ENCODE measurements around the gene EXOC3.
A peak's percentile ranks its signal among the peaks of the same experiment; 100 is the strongest.
"Not testable (repeated sequence)": the region's sequence is repeated elsewhere in the genome, so short reads cannot be mapped to it uniquely, and the experiment has no call there.

Gene EXOC3

DNA sequence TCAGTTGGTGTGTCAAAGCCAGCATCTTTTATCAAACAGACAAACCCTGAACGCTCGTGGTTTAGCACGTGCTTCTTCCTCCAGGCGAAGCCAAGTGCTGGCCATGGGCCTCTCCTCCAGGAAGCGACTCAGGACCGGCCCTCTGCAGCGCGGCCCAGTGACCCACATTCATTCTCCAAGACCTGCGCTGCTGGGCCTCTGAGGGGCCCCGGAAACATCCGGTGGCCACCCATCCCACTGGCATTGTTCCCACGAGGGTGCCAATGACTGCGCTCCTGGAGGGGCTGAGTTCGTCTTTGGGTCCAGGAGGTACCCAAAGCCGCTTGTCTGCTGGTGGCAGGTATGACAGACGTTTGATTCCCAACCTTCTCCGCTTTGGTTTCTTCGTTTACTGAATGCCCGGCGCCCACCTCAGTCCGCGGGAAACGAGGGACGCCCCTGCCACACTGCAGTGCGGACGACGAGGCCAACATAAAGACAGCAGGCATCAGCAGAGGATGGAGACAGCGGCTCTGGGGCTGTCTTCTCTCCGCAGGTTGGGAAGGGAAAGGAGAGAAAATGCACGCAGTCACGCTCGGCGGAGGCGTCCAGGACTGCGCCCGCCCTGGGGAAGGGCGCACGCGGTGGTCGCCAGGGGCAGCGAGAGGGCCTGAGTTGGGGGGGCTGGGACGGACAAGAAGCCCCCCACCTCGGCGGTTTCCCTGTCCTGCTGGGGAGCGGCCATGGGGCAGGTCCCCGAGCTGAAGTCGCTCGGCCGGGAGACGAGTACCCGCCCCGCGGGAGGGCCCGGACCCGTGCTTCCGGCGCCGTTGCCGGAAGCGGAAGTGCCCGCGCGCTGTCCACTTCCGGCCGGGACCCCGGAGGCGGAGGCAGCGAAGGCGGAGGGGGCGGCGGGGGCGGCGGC is at the start of gene EXOC3:
Gene EXOC3 (plus strand): TSS at position 842 of the 904 bp plus-strand sequence. CDS start 3,030 bp downstream, outside the sequence.
- DNase-seq (ENCODE audit: low read depth in 2 of 2) = peak; percentile 59 to 71

DNA sequence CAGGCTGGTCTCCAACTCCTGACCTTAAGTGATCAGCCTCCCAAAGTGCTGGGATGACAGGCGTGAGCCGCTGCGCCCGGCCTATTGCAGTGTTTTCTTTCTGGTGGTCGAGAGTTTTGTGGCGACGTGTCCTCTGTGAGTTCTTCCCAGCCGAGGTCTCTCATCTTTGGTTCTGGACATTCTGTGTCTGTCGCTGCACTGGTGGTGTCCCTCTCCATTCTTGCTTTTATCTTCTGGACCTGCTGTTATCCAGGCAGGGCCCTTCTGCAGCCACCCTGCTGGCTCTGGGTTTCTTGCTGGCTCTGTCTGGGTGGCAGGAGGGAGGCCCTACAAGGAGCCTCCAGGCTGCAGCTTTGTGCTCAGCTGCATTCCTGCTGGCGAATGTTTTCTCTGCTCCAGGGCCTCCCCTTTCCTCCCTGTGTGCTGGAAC is 49.1 kb upstream of the EXOC3 start:
- DNase-seq (ENCODE audit: low read depth in 2 of 2) = no peak

GRCh38 chr5:394671-395155 is 48.3 kb upstream of the EXOC3 start:
- DNase-seq (ENCODE audit: low read depth in 2 of 2) = no peak

- DNase-seq (ENCODE audit: low read depth in 2 of 2) = no peak
Measured at GRCh38 chr5:395156-395920, 47.6 kb upstream of the EXOC3 start.

DNA sequence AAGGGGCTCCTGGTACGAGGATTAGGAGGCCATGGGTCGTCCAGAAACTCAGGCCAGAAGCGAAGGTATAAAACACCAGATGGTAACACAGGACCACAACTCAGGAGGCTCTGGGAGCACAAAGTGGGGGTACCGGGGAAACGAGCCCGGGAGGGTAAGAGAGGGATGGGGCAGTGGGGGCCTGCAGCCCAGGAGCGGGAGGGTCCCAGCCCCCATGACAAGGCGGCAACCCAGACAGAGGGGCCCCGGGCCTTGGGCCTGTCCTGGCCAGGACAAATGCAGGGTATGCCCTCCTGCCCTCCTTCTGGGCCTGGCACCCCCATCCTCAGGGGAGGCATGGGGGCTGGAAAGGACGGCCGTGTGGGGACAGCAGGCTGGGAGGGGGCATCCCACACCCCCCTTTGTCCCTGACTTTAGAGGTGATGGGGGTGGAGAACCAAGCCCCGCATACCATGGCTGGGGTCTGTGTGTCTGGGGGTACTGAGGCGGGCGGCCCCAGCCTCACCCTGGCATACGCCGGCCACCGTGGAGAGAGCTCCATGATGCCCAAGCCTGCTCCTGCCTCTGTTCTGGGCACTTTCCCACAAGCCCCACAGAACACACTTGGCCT is 47.0 kb upstream of the EXOC3 start:
- DNase-seq (ENCODE audit: low read depth in 2 of 2) = no peak

DNA sequence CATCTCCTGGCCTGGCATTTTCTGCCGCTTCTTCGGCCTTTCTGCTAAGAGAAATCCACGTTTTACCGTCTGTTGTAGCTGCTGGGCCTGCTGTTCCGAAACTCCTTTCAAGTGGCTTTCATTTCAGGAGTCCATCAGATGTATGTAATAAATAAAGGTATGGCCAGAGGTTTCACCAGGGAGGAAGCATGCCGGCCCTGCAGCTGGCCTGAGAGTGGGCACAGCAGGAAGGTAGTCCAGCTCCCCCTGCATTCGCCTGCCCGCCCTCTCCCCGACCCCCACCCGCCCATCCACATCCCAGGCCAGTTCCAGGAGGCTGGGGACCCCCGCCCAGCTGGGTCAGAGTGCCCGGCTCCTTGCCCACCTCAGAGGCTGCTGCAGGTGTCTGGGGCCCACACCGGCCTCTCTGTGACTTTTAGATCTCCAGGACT is 46.4 kb upstream of the EXOC3 start:
- no peak for DNase-seq (ENCODE audit: low read depth in 2 of 2)

DNA sequence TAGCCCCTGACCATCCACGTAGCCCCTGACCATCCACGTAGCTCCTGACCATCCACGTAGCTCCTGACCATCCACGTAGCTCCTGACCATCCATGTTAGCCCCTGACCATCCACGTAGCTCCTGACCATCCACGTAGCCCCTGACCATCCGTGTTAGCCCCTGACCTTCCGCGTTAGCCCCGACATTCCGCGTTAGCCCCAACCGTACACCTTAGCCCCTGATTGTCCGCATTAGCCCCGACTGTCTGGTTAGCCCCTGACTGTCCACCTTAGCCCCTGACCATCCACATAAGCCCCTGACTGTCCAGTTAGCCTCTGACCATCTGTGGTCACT is 44.9 kb upstream of the EXOC3 start:
- not testable (repeated sequence) for DNase-seq (ENCODE audit: low read depth in 2 of 2)

DNA sequence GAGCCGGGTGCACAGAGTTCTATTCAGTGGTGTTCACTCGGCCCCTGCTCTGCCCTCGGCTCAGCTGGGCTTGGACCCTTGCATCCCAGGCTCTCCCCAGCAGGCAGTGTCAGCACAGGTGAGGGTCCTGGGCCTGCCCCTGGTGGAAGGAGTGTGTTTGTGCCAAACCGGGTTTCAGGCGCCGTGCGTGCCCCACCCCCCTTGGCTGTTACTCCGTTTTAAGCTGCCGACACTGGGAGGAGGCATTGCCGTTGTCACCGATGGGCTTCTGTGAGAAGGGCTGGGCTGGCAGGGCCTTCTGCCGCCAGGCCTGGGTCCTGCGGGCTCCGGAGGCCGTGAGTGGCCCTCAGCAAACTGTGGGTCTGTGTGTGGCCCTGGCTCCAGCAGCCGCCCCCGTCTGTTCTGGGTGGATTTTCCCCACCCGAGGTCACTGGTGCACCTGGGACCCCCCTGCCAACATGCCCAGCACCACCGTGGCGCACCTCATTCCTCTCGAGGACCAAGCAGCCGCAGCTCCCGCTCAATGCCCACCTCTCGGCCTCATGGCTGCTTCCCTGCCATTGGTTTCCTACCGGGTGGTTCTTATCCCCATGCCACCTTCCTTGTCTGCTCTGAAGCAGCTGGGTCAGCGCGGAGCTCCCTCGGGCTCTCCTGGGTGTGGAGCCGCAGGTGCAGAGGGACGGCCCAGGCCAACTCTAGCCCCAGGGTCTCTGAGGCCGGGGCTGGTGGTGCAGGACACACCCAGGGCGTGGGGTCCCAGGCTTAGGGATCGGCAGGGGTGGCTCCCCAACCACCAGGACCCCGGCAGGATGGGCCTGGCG is 44.3 kb upstream of the EXOC3 start:
- DNase-seq (ENCODE audit: low read depth in 2 of 2) = no peak

- peak; percentile 51 to 71 for DNase-seq (ENCODE audit: low read depth in 2 of 2)
Measured at GRCh38 chr5:399296-400281, 43.4 kb upstream of the EXOC3 start.

DNA sequence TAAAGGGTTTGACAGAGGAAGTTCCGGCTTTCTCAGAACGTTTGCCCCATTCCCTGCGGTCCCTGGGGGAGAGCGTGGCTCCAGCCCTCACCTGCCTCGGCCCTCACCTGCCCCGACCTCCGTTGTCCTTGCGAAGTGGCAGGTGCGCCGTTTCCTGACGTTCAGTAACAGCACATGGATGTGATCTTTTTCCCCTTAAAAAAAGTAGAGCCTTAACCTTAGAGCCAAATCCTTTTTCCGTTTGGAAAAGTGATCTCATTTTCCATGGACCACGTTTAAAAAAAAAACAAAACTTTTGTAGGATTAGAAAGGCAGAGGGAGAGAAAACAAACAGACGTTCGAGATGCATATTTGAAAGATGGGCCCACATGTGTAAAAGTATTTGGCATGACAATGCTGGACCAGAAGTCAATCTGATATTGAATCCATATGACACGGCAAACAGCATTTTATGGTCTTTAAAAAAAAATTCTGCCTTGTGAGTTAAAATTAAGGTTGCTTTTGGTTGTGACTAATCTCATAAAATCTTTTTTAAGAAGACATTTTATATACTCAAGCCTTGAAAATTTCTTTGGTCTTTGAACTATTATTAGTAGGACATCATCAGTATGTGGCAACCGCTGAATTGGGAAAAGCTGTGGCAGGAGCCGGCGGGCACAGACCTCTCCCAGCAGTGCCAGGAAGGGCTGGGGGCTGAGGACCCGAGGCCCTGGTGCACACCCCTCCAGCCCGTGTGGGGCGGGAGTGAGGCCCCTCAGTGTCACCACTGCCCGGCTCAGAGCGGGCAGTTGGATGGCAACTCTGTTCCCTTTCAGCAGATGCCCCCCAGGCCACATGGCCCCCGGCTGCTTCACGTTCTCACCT is 42.5 kb upstream of the EXOC3 start:
- DNase-seq (ENCODE audit: low read depth in 2 of 2) = no peak

DNA sequence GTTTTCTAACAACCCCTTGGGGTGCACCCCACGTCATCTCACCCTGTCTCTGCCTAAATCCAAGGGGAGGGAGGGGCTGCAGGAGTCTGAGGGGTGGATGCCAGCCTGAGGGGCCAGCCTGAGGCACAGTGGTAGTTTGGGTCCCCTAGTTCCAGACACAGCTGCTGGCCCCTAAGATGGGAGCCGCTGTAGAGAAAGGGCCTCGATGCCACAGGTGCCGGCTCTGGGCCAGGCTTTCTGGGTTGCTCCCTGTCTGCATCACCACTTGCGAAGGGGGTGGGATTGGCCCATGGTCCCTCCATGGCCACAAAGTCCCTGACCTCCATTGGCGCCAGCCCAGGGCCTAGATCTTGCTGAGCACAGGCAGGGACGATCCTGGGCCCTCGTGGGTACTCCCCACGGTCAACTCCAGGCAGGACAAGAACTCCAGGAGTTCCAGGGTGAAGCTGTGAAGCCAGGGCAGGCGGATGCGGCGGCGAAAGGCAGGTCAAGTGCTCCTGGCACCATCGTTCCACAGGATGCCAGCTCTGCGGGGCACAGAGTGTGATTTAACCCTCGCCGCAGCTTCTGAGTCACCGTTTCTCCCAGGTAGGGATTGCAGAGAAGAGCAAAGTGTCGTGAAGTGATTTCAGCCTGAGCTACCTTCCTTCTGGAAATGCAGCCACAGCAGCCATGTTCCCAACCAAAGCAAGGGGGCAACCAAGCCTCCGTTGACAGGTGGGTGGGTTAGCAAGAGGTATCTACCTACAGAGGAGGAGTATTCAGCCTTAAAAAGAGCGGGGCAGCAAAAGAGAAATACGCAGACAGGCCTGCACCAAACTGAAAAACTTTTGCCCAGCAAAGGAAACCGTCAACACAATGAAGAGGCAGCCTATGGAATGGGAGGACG is 41.6 kb upstream of the EXOC3 start:
- no peak for DNase-seq (ENCODE audit: low read depth in 2 of 2)

DNA sequence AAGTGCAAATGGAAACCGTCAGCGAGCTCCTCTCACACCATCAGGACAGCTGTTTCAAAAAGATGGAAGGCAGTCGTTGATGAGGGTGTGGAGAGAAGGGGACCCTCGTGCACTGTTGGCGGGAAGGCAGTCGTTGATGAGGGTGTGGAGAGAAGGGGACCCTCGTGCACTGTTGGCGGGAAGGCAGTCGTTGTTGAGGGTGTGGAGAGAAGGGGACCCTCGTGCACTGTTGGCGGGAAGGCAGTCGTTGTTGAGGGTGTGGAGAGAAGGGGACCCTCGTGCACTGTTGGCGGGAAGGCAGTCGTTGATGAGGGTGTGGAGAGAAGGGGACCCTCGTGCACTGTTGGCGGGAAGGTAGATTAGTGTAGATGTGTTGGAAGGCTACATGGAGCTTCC is 40.8 kb upstream of the EXOC3 start:
- not testable (repeated sequence) for DNase-seq (ENCODE audit: low read depth in 2 of 2)

- no peak for DNase-seq (ENCODE audit: low read depth in 2 of 2)
Measured at GRCh38 chr5:402615-403359, 40.2 kb upstream of the EXOC3 start.

- no peak for DNase-seq (ENCODE audit: low read depth in 2 of 2)
Measured at GRCh38 chr5:403995-404394, 39.0 kb upstream of the EXOC3 start.

DNA sequence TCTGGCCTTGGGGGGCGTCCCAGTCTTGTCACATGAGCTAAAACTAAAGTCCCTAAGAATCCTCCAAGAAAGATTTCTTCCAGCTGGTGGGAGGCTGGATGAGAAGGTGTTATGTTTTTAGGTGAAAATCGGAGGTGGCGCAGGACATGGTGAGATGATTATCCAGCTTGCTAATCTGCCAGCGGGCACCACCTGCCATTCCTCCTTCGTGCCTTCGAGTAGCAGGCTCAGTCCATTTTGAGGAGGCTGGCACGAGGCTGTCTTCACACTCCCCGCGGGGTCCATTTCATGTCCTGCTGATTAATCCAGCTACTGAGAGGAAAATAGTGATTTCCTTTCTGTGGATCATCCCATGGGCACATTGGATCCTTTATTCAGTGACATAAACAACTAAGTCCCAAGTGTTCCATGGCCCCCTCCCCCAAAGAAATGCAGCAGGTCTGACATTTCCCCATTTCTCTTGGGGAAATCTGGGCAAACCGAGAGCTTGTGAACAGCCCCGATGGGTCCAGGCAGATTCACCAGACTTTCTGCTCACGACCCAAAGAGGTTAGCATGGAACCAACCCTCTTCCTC is 38.2 kb upstream of the EXOC3 start:
- DNase-seq (ENCODE audit: low read depth in 2 of 2) = no peak

GRCh38 chr5:405421-405820 is 37.6 kb upstream of the EXOC3 start:
- no peak for DNase-seq (ENCODE audit: low read depth in 2 of 2)

- DNase-seq (ENCODE audit: low read depth in 2 of 2) = no peak
Measured at GRCh38 chr5:406041-406440, 36.9 kb upstream of the EXOC3 start.

Data from stimulated activated CD8-positive, alpha-beta memory T cell treated with anti-CD3 and anti-CD28 coated beads, Interleukin-2, amount 100 ng/mL, for 48 hours (primary cell).